Measurements from ENCODE around the gene OVOL1. TPM values are rescaled to one million over a fixed set of nuclear protein-coding genes. Genes with fewer than 3 reads are reported as not detected.

The OVOL1 gene
- total RNA-seq = not detected in 2 replicates

DNA sequence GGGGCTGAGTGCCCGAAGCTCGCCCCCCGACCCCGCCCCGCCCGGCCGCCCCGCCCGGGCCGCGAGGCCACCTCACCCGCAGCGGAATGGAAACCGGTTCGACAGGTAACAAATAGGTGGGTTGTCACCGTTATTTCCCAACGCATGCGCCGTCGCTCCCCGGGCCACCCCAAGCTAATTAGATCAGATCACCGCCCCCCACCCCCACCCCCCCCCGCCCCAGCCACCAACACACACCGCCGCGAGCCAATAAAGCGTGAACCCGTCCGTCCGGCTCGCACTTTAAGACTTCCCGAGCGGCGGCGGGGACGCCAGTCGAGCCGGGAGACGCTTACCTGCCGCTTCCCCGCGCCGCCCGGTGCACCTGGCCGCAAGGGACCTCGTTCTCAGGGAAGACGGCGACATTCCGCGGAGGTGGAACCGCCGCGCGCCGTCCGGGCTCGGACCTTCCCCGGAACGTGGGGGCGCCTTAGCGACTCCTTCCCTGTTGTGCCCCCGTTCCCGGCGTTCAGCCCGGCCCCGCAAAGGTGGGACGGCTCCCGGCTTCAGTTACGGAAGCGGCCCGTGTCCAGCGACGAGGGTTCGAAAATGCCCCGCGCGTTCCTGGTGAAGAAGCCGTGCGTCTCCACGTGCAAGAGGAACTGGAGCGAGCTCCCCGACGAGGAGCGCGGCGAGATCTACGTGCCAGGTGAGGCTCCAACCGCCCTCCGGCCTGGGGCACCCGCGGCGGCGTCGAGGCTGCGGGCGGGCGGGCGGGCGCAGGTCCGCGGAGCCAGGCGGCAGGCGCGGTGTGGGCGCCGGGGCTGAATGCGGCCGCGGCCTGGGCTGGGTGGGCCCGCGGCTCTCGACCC, at the start of gene OVOL1:
TSS of gene OVOL1 (plus strand) at position 278 of the 851 bp plus-strand sequence. CDS start at position 589, 311 bp downstream.

DNA sequence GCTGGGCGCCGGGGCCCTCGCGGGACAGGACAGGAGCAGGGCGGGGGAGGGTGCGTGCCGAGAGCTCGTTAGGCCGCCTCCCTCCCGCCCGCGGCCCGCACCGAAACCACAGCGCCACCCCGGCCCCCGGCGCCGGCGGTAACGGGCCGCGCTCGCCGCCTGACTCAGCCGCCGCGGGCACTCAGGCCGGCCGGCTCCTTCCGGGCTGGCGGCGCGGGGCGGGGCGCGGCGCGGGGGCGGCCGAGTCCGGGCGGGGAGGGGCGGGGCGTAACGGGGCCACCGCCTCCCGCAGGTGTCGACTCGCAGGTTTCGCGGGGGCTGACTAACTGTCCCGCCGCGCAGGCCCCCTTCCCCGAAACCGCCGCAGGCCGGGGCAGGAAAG, 6.1 kb upstream of the OVOL1 start, which contains the start of gene AP5B1:
TSS of gene AP5B1 (minus strand) at position 207 of the 382 bp plus-strand sequence. CDS start 385 bp downstream, outside the sequence.

DNA sequence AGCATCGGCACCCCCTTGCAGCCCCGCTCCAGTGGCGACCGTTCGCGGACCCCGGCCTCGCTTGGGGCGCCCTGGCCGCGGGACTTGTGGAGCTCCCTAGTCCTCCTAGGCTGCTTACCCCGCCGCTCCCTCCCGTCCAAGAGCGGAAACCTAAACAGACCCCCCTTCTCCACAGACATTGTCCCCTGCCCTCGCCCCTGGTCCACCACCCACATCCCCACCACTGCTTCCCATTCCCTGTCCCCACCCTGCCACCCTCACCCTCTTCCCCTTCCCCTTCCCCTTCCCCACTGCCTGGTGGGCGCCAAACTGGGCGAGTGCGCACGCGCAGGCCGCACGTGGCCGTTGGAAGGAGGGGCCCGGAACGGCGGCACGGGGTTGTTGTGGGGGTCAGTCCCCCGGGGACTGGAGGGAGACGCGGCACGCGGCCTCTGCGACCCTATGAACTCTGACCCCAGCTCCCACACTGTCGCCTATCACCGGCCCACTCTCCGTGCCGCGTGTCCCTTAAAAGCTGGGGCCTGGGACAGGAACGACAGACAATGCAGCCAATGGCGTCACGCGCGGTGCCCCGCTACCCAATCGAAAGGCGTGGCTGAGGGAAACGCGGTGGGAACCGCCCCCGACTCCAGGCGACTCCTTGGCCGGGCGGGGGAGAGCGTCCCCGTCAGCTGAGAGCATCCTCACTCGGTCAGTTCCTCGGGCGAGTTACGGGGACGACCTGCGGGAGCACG, 46.6 kb downstream of the OVOL1 start, which contains the start of gene SNX32:
TSS of gene SNX32 (plus strand) at position 667 of the 734 bp plus-strand sequence. CDS start 103 bp downstream, outside the sequence.

Other genes with a start within 250 kb of the OVOL1 start
- 17.5 and 79.4 TPM in 2 replicates for gene LTBP3, start 228.7 kb upstream of the OVOL1 start, total RNA-seq
- 28.6 and 32.1 TPM in 2 replicates for gene ZNRD2, start 216.6 kb upstream of the OVOL1 start, total RNA-seq
- gene FAM89B, start 214.5 kb upstream of the OVOL1 start, total RNA-seq = 12.0 and 14.6 TPM in 2 replicates
- 9.4 and 31.9 TPM in 2 replicates for gene EHBP1L1, start 211.0 kb upstream of the OVOL1 start, total RNA-seq
- gene KCNK7, start 191.3 kb upstream of the OVOL1 start, total RNA-seq = under 0.01 and 0.38 TPM in 2 replicates
- 78.5 and 130 TPM in 2 replicates for gene MAP3K11, start 172.8 kb upstream of the OVOL1 start, total RNA-seq
- gene PCNX3, start 171.3 kb upstream of the OVOL1 start, total RNA-seq = 10.0 and 25.1 TPM in 2 replicates
- gene SIPA1, start 149.0 kb upstream of the OVOL1 start, total RNA-seq = 33.8 and 81.2 TPM in 2 replicates
- 13.0 and 26.4 TPM in 2 replicates for gene RELA, start 124.1 kb upstream of the OVOL1 start, total RNA-seq
- 35.3 and 41.9 TPM in 2 replicates for gene KAT5, start 74.8 kb upstream of the OVOL1 start, total RNA-seq
- gene RNASEH2C, start 66.3 kb upstream of the OVOL1 start, total RNA-seq = 34.2 and 37.3 TPM in 2 replicates
- 5.5 and 8.5 TPM in 2 replicates for gene AP5B1, start 6.1 kb upstream of the OVOL1 start, total RNA-seq
- under 0.01 and 0.50 TPM in 2 replicates for gene SNX32, start 46.9 kb downstream of the OVOL1 start, total RNA-seq
- 1,281 and 2,304 TPM in 2 replicates for gene CFL1, start 71.1 kb downstream of the OVOL1 start, total RNA-seq
- gene MUS81, start 73.4 kb downstream of the OVOL1 start, total RNA-seq = 45.2 and 48.9 TPM in 2 replicates
- 11.2 and 26.1 TPM in 2 replicates for gene EFEMP2, start 85.7 kb downstream of the OVOL1 start, total RNA-seq
- gene CTSW, start 92.8 kb downstream of the OVOL1 start, total RNA-seq = under 0.01 TPM in 1 of 2 replicates, not detected in the other
- 146 and 161 TPM in 2 replicates for gene FIBP, start 101.4 kb downstream of the OVOL1 start, total RNA-seq
- gene CCDC85B, start 103.6 kb downstream of the OVOL1 start, total RNA-seq = 50.0 and 94.9 TPM in 2 replicates
- 4.4 and 5.0 TPM in 2 replicates for gene FOSL1, start 113.3 kb downstream of the OVOL1 start, total RNA-seq
- gene C11orf68, start 132.0 kb downstream of the OVOL1 start, total RNA-seq = 12.1 and 18.9 TPM in 2 replicates
- 104 and 157 TPM in 2 replicates for gene DRAP1, start 132.4 kb downstream of the OVOL1 start, total RNA-seq
- gene TSGA10IP, start 158.4 kb downstream of the OVOL1 start, total RNA-seq = not detected in 2 replicates
- 41.6 and 48.0 TPM in 2 replicates for gene SART1, start 174.7 kb downstream of the OVOL1 start, total RNA-seq
- 24.6 and 46.3 TPM in 2 replicates for gene EIF1AD, start 215.1 kb downstream of the OVOL1 start, total RNA-seq
- gene BANF1, start 215.4 kb downstream of the OVOL1 start, total RNA-seq = 11.6 and 16.4 TPM in 2 replicates
- gene CST6, start 224.9 kb downstream of the OVOL1 start, total RNA-seq = 0.49 and 1.1 TPM in 2 replicates
- 0.16 TPM in 1 of 2 replicates, not detected in the other for gene CATSPER1, start 239.4 kb downstream of the OVOL1 start, total RNA-seq